Osteoblast (primary cell): ENCODE data around the gene COL4A1. TPM values are rescaled to one million over a fixed set of nuclear protein-coding genes. Genes with fewer than 3 reads are reported as not detected.

Experiments
- DNase-seq: peaks from one replicate; pipeline ENCODE4 v3.0.0; 2011; ENCODE audit warnings: low spot score, mixed read lengths; ENCODE audit not compliant: insufficient read length; ENCODE audit errors: missing footprints
- H2AFZ ChIP-seq: 2 replicates; pipeline ENCODE4 v1.6.0; 2011; ENCODE audit warnings: mild to moderate bottlenecking, low read length
- H3K27ac ChIP-seq: 2 replicates; pipeline ENCODE4 v1.5.1; 2011; ENCODE audit warnings: mild to moderate bottlenecking, low read depth, low read length, moderate library complexity
- H3K27me3 ChIP-seq: 2 replicates; pipeline ENCODE4 v1.6.0; 2012; ENCODE audit warnings: mild to moderate bottlenecking, control low read depth, inconsistent platforms, low read length, moderate library complexity; ENCODE audit not compliant: insufficient read depth
- H3K36me3 ChIP-seq: 2 replicates; pipeline ENCODE4 v1.5.1; 2011; ENCODE audit warnings: mild to moderate bottlenecking, low read length, control low read depth, moderate library complexity; ENCODE audit not compliant: insufficient read depth
- H3K4me1 ChIP-seq: 2 replicates; pipeline ENCODE4 v1.5.1; 2011; ENCODE audit warnings: mild to moderate bottlenecking, low read length, control low read depth, moderate library complexity; ENCODE audit not compliant: insufficient read depth
- H3K4me2 ChIP-seq: 2 replicates; pipeline ENCODE4 v1.6.0; 2011; ENCODE audit warnings: mild to moderate bottlenecking, low read length; ENCODE audit not compliant: insufficient read depth
- H3K4me3 ChIP-seq: fragments of 200-600 bp; sonication (generic); 3 replicates; pipeline ENCODE4 v1.5.1; 2012; ENCODE audit warnings: mild to moderate bottlenecking, low read length, inconsistent platforms; ENCODE audit not compliant: insufficient read depth
- H3K79me2 ChIP-seq: 2 replicates; pipeline ENCODE4 v1.6.0; 2012; ENCODE audit warnings: mild to moderate bottlenecking, low read length, control low read depth, inconsistent platforms; ENCODE audit not compliant: insufficient read depth
- H3K9me3 ChIP-seq: 2 replicates; pipeline ENCODE4 v1.5.1; 2011; ENCODE audit warnings: low read depth, low read length, control low read depth
- H4K20me1 ChIP-seq: 2 replicates; pipeline ENCODE4 v1.6.0; 2012; ENCODE audit warnings: mild to moderate bottlenecking, low read length, control low read depth; ENCODE audit not compliant: insufficient read depth
- CTCF ChIP-seq: IDR thresholded peaks from 2 replicates; pipeline ENCODE4 v1.5.1; 2011; ENCODE audit warnings: mild to moderate bottlenecking, low read depth, low read length, moderate library complexity; ENCODE audit errors: extremely low read depth
- total RNA-seq: library from RNA; depleted of rRNA; stranded (reverse); fragments of >200 nt; gene quantifications from 2 replicates; pipeline ENCODE4 v1.2.3, GENCODE V29; 2012

Gene COL4A1
- total RNA-seq, 1 donor, result 412 TPM

GRCh38 chr13:110213461-110214074 lies 93.4 kb downstream of the COL4A1 start:
- no peaks in the 10 kb centered on the region for H3K9me3 ChIP-seq
- H3K4me1 ChIP-seq, result peaks cover 24% of the 10 kb centered on the region
- H3K4me2 ChIP-seq, result no peak overlapping the region
- H2AFZ ChIP-seq, result no peak overlapping the region
- no peak overlapping the region for H3K27ac ChIP-seq
- H3K79me2 ChIP-seq, result peaks cover 38% of the 10 kb centered on the region
- no peak for TF ChIP-seq CTCF
- H3K36me3 ChIP-seq, result peaks cover 63% of the 10 kb centered on the region
- peaks cover 25% of the 10 kb centered on the region for H4K20me1 ChIP-seq
- no peak overlapping the region for H3K4me3 ChIP-seq
- DNase-seq, result no peak
- no peaks in the 10 kb centered on the region for H3K27me3 ChIP-seq

GRCh38 chr13:110212529-110212928 lies 94.4 kb downstream of the COL4A1 start:
- Histone ChIP-seq H2AFZ (no peak overlapping the region), H3K4me1 (peaks cover 20% of the 10 kb centered on the region), H3K79me2 (peaks cover 30% of the 10 kb centered on the region), H3K9me3 (no peaks in the 10 kb centered on the region), H3K4me2 (no peak overlapping the region), H3K27me3 (no peaks in the 10 kb centered on the region), H3K4me3 (no peak overlapping the region), H3K27ac (no peak overlapping the region), H4K20me1 (peaks cover 19% of the 10 kb centered on the region), H3K36me3 (peaks cover 73% of the 10 kb centered on the region)
- TF ChIP-seq CTCF, result no peak
- no peak for DNase-seq

GRCh38 chr13:110211735-110212134 lies 95.2 kb downstream of the COL4A1 start:
- Histone ChIP-seq H4K20me1 (peaks cover 13% of the 10 kb centered on the region), H3K79me2 (peaks cover 24% of the 10 kb centered on the region)

GRCh38 chr13:110211046-110211445 lies 95.9 kb downstream of the COL4A1 start:
- Histone ChIP-seq H3K4me2 (no peak overlapping the region), H4K20me1 (peaks cover 9% of the 10 kb centered on the region), H3K27me3 (no peaks in the 10 kb centered on the region), H3K79me2 (peaks cover 23% of the 10 kb centered on the region), H3K9me3 (no peaks in the 10 kb centered on the region), H2AFZ (no peak overlapping the region), H3K36me3 (peaks cover 86% of the 10 kb centered on the region), H3K4me3 (no peak overlapping the region), H3K4me1 (peaks cover 6% of the 10 kb centered on the region), H3K27ac (no peak overlapping the region)
- DNase-seq, result no peak
- TF ChIP-seq CTCF, result no peak

More at GRCh38 chr13:110211735-110212134, 95.2 kb downstream of the COL4A1 start:
- Histone ChIP-seq H3K9me3 (no peaks in the 10 kb centered on the region), H3K4me3 (no peak overlapping the region), H2AFZ (no peak overlapping the region), H3K4me2 (no peak overlapping the region), H3K27ac (no peak overlapping the region), H3K4me1 (peaks cover 13% of the 10 kb centered on the region), H3K27me3 (no peaks in the 10 kb centered on the region), H3K36me3 (peaks cover 80% of the 10 kb centered on the region)
- TF ChIP-seq CTCF, result no peak
- DNase-seq, result no peak
